Measurements from ENCODE around the gene COX7A2.

COX7A2 gene

DNA sequence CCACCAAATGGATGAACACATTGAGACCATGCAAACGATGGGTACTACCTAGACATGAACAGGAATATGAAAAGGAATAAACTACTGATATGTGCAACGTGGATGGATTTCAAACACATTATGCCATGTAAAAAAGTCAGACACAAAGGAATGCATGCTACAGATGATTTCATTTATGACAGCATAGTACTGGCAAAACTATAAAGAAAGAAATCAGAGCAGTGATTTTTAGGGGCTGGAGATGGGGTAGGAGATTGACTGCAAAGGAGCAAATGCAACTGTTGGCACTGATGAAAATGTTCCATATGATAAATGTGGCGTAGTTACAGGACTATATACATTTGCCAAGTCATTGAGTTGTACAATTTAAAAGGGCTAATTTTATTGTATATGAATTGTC is 24.3 kb downstream of the COX7A2 start:
- no peak for DNase-seq

DNA sequence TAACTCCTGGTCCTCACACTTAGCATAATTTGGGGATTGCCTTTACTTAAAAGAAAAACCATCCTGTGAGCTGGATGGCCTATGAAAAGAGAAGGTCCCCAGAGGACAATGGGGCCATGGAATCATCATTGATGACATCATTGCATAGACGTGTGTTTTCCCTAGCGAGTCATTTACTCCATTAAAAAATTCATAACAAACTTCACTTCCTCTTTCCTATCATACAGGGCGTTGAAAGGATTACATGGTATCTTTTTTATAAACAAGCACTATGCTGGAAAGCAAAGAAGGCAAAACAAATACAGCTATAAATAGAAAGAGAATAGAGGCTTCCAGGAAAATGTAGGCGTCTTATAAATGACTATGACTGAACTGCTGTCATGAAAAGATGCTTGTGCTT is 26.4 kb downstream of the COX7A2 start:
- no peak for DNase-seq

DNA sequence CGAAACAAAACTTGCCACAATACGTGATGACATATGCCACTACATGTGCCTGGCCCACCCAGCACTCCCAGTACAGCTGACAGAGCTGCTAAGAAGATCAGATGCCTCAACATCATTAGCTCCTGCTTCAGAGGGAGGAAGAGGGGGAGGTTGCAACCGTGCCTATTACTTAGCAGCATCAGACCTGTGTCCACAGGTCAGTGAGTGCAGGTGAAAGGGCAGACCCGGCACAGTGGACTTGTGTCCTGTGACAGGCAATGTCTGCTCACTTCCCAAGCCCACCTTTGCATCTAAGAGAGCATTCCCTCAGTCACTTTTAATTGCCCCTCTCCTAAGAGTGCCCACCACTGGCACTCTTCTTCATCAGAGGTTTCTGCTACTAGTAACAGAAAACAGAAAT is 28.3 kb downstream of the COX7A2 start:
- no peak for DNase-seq

DNA sequence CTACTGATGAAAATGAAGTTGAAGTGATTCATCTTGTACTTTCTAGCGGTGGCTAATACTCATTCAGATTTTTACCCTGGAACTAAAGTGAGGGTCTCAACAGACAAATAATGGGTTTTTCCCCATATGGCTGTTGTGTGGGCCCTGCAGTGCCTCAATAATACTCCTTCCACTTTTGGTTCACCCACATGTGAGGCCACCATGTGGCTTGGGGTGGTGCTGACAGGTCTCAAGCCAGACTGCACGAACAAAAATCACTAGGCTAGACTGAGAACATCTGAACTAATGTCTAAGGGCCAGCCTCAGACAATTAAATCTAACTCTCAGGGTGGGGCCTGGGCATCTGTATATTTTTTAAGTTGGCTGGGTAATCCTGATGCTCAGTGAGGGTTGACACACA is 29.9 kb downstream of the COX7A2 start:
- no peak for DNase-seq

DNA sequence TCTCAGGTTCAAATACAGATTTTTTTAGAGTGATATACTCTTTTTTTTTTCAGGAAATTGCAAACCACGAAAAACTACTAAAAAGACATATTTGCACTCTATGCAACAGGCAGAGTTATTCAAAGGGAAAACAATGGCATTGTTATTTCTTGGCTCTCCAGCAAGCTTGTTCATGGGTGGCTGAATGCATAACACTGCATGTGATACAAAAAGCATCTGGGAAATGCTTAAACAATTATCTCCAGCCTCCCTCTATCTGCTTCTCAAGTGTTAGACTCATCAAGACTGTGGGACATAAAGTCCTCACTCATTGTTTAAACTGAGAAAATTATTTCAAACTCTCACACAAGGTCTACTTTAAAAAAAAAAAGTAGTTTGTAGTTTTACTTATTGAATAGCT is 30.5 kb downstream of the COX7A2 start:
- no peak for DNase-seq

DNA sequence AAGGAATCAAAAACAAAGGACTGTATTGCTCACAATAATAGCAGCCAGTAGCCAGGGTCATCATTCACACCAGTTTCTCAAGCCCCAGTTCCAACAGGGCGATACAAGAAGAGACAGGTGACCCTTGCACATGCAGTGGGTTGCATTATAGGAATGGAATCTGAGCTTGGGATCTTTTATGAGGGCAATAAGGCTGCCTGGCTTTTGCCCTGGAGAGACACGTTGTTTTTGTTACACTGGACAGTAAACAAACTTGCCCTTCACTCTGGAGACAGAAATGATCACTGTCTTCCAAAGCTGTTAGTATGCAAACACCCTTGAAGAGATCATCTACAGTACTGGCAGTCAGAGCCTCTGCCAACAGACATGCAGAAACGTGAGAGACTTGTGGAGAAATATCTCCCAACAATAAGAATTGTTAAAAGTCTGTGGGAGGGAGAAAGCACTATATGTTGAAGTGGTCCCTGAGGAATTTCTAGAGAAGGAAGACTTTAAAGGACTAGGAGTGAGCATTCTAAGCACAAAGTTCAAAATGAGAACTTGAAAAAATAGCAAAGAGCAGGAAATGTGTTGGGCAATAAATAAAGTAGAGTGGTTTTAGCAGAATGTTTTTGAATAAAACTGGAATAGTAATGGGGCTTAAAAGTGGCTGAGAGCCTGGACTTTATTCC is 31.5 kb downstream of the COX7A2 start:
- no peak for DNase-seq

DNA sequence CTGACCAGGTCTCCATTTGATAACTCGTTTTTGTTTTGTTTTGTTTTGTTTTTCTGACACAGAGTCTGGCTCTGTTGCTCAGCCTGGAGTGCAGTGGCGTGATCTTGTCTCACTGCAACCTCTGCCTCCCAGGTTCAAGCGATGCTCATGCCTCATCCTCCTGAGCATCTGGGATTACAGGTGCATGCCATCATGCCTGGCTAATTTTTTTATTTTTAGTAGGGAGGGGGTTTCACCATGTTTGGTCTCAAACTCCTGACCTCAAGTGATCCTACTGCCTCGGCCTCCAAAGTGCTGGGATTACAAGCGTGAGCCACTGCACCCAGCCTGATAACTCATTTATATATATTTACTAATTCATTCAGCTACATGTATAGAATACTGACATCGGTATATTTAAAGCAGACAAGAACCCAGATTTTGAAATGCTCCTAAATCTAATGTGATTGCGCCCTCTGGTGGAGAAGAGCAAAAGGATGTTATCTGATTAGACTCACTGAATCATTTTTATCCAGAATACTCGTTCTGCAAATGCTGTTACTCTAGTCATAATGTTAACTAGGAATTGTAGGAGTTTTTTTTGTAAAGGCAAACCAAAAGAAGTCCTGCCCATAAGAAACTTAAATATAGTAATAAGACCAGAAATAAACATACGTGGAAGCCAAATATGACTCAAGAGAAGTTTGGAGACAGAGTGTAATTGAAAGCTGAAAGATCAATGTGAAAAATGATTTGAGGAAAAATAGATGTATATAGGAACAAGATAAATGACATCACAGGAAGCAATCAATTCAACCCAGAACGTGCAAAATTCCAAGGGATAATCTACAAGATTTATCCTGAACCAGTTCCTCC is 32.5 kb downstream of the COX7A2 start:
- DNase-seq: peak; percentile 45

DNA sequence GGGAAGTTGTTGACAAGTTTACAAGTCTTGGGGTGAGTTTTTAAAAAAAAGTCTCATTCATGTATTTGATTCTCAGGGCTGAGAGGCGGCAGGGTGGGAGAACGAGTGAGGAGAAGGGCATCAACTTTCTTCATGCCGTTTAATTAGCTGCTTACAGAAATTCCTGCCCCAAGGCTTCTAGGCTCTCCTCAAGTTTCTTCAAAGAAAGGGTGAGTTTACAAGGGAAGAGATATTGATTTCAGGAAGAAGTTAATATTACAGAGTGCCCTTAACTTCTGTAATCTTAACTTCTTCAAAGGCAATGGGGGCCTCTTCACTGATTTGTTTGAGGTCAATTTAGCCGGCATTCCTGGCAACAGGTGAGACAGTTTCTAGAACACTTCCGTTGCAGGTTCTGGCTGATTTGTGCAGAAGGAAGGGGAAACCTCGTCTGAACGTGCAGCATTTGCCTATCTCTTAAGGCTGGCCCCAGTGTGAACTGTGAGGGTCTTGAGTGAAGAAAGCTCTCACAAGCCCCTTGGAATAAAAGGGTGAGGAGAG is 34.3 kb downstream of the COX7A2 start:
- DNase-seq: no peak

DNA sequence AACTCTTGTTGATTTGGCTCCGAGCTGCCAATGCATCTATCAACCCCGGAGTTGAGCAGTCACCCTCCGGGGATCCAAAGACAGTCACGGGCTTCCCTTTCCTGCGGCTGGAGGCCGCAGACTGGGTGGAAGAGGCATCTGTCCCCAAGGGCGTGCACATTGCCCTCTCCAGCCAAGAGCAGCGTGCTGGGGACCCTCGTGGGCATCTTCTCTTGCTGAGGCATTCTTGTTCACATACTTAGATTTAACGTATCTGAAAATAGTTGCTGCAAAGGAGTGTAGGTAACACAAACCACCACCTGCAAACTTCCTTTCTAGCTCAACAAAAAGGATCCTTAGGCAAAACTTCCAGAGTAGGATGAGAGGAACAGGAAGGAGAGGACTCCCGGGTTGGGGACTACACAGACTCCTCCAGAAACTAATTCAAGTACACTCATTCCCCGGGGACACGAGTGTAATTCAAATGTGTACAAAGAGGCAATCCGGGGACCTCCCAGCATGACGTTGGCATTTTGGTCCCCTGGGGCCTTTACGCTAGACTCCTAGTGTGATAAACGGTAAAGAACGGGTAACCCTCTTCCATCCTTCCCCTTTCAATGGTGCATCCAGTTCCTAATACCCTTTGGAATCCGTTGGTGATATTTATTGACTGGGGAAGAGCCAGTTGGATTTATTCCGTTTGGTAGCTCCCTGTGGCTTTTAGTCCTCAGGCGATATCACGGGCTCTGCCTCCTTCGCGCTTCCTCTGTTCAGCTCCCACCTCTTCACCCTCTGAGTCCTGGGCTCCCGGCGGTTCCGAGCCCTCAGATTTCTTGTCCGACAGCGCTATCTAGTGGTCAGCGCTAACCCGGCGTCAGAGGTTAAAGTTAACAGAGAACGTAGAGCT is 35.1 kb downstream of the COX7A2 start:
- DNase-seq: peak; percentile 74

DNA sequence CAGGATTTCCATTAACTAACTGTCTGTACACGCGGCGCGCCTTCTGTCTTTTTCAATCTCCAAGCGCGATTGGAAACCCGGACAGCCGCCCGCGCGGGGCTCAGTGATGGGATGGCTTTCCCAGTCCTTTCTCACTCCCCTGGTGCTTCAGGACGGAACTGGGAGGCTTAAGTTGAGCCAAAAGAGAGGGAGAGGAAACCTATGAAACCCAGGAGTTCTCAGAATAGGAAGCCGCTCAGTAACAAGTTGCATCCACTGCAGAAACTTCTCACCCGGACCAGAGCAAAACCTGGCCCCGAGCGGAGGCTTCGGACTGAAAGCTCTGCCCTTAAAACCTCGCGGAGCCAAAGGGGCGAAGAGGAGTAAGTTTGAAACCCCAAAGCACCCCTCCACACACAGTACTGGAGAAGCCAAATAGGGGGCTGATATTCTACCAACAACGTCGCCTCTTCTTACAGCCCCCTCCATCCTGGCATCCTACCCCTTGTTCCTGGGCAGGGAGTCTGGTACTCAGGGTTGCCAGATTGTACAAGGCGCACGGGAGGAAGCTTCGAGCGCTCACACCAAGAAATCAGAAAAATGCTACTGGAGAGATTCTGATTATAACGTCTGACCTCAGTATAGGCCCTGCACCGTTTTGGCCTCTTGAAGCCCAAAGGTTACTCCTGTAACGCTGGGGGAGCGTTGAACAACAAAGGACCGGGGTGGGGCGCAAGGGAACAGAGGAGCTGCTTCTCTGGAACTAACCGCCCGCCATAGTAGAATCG is 36.8 kb downstream of the COX7A2 start:
- no peak for DNase-seq

DNA sequence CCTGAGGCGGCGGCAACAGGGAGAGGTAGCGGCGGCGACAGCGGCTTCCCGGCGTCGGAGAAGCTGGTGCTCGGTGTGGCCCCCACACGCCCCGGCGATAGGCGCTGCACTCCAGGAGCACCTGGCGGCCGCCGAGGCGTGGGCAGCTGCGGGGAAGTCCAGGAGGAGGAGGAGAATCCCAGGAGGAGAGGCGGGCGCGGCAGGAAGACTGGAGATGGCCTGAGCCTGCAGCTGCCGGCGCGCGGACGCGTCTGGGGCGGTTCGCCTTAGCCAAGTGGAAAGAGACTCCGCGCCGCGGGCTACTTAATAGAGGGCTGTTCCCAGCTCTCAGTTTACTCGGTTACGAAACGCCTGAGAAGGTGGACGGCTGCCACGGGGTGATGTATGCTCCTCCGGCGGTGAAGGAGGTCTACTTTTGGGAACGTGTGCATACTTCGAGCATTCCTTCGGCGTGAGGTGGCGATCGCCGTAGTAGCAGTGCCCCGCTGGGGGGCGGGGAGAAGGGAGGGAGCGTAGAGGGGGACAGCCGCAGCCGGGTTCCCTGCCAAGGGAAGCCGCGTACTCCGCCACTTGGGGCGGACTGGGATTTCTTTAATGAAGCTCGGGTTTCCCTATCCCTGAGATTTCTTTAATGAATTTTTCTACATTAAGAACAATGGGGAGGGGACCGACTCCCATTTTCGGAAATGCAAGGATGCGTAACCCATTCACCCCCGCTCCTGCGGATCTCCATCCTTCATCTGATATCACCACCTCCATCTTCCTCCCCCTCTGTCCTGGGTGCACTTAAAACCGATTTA is 37.6 kb downstream of the COX7A2 start, which contains the start of gene COL12A1:
COL12A1 (minus strand) TSS at position 278 of the 800 bp plus-strand sequence. CDS start 3,261 bp downstream, outside the sequence.
- DNase-seq: no peak

DNA sequence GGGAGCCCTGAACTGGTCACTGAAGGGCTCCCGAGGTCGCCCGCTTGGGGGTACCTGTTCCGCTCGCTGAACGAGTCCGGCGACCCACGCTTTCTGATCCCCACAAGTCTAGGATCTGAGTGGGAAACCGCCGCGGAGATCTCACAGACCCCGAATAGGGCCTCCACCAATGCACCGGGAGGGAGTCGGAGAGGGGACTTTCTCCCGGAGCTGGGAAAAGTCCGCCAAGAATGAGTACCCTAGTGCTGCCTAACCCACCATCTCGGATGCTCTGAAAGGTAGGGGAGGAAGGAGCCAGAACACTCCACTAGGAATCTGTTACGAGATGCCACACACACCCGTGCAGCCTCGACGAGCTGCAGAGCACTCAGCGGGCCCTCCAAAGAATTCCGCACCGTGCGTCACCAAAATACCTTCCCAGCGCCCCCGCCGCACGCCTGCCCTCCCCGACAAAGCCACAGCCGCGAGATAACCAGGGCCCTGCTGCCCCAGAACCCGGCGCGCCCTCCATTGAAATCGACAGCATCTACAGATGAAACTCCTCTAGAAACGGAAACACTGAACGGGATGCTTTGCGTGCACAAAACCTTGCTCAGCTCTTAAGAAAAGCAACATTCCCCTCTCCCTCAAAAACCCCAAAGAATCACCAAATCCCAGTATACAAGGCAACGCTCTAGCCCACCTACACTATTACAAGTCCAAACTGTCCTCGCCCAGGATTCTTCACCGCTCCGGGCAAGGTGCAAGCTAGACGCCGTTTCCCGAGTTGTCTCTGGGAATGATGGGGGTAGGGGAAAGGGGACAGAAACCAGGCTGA is 38.4 kb downstream of the COX7A2 start:
- no peak for DNase-seq

DNA sequence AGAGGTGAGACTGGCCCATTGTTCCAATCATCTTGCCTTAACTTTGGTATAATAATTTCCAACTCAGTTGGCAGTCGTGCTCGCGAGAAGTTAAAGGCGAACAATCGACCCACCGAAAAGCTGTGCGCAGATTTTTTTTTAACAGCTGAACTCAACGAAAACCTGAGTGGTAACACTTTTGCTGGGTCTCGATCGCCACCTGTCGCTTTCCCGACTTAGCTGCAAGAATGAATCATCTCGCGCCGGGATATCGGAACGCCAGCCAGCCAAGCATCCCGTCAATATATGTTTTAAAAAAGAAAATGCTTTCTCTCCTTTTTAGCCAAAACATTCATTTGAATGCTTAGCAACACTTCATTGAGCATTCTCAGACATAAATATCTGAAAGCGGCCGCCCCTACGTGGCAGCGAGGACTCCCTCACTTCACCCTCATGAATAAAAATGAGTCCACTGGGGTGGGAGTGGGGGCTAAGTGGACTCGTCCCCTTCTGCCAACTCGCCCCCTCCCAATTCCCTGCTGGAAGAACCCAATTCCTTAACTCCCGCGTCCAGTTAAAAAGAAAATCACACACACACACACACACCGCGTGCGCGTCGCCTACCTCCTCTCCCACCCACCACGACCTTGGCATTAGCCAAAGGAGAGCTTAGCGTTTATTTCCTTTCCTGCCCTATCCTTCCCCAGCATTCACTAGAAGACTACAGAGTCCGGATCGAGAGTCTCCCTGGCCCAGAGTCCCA is 39.2 kb downstream of the COX7A2 start:
- no peak for DNase-seq

DNA sequence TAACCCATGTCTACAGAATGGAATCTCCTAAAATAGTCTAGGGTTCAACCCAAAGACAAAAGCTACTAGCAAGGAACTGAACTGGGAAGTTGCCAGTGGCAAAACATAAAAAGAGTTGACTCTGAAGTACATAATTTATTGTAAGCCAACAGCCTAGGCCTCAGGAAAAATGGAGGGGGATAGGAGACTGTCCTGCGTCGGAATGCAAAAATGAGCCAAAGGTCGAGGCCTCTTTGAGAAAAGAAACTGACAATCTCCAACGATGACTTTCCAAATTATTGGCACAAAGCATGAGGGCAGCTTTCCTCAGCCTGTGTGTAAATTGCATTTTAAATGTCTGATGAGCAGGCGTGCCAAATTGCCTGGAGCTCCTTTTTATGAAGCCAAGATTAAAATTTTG is 39.9 kb downstream of the COX7A2 start:
- DNase-seq: no peak

DNA sequence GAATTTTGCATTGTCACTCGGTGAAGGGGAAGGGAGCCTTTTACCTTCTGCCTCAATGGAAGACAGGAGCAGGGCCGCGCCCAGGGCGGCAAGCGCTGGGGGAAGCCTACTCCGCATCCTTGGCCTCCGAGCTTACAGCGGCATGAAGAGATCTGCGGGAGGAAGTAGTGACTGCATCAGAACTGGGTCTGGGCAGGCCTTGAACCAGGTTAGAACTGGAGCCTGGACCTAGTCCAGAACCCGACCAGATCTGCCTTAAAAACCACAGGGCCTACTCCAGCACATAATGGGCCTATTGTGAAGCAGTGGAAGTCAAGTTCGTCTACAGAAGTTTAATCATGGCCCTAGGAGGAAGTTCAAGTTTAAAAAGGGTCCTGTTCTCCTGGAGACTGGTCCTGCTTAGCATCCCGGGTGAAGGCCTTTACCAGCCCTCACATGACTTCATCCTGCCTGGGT is 40.9 kb downstream of the COX7A2 start:
- DNase-seq: no peak

DNA sequence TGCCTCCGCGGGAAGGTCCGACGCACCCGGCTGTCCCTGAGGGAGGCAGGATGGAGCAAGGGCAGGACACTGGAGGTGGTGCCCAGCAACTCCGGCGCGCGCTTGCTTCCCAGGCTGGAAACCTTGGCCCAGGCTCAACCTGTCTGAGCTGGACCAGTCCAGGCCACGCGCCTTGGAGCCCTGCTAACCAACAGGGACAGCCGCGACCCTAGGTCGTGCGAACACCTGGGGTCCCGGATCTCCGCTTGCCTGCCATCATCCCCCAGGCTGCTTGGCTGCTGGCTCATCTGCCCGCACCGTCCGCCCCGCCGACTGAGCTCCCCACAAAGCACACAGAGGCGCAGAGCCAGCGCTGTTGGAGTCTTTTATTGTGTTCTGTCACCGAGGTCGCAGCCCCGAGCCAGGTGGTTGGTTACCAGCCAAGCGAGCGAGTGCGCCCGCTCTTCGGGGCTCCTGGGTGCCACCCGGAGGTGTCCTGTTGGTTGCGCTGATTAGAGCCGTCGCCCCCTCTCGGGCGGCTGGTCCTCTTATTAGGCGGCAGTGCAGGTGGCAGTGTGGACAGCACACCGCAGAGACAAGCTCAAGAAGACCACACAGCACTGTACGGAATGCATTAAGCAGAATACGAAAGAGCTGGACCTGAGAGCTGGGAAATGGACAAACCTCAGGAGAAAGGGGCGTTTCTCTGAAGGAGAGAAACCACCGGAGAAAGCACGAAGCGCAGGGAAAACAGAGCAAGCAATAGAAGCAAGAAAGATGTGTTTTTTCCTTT is 41.5 kb downstream of the COX7A2 start:
- no peak for DNase-seq

DNA sequence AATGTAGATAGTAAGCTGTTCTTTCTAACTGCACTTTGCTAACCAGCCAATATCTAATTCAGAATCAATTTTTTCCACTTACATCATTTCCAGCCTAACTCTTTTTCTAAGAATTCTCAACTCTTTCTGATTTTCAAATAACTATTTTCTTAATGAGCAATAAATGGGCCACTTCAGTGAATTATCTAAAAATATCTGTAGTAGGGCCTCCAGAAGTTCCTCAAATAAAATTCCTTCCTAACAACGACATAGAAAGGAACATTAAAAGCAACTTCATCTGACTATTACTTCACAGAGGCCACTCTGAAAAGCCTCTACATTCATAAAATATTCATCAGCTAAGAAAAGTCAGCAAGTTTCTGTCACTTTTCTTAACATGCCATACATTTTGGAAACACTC is 42.6 kb downstream of the COX7A2 start:
- DNase-seq: no peak

DNA sequence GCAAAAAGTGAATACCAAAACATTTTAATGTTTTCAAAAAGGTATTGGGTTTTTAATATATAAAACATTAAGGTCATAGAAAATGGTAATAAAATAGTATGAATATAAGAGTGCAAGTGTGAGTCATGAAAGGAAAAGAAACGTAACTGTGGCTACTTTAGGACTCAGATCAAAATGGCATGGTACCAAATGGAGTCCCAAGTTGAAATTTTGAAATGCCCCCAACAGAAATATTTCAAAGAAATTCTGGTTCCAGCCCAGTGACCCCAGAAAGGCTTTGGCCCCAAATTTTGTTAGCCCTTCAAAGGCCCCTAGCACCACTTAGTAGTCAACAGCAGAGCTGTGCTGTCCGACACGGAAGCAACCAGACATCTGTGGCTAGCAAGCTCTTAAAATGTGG is 43.7 kb downstream of the COX7A2 start:
- no peak for DNase-seq
